Activated T-cell treated with anti-CD3 and anti-CD28 coated beads for 24 hours (primary cell): Measurements from ENCODE around the gene TAS1R3.
A peak's percentile ranks its signal among the peaks of the same experiment; 100 is the strongest.

Experiments used
- DNase-seq: peaks from one replicate; pipeline ENCODE4 v3.0.0-alpha.2; 2020; ENCODE audit warnings: low read depth

TAS1R3 gene

DNA sequence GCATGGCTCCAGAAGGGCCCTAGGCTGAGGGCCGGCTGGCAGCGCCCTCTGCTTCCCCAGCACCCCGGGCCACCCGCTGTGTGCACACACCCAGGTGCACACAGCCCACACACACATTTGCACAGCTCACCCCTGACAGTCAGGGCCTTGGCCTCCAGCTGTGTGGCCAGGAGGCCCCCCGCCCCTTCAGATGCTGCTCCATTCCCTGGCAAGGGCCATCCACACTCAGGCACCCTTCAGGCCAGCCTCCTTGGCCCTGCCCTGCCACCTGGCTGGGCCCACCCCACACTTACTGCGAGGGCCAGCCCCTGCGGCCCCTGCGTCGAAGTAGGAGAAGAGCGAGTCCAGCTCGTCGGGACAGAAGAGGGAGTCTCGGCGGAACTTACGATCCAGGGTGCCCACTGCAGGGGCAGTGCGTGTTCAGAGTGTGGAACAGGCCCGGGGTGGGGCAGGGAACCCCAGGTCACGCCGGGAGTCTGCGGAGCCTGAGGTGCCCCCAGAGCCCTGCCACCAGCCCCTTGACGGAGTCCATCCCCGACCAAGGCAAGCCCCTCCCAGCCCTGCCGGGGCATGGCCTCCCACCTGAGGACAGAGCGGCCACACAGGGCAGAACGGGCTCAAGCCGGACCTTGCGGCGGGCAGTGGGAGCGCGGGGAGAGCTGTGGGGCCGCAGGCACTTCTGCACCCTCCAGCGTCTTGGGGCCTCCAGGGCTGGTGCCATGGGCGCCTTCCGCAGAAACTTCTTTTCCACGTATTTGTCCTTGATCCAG, 35.7 kb upstream of the TAS1R3 start:
- no peak for DNase-seq

DNA sequence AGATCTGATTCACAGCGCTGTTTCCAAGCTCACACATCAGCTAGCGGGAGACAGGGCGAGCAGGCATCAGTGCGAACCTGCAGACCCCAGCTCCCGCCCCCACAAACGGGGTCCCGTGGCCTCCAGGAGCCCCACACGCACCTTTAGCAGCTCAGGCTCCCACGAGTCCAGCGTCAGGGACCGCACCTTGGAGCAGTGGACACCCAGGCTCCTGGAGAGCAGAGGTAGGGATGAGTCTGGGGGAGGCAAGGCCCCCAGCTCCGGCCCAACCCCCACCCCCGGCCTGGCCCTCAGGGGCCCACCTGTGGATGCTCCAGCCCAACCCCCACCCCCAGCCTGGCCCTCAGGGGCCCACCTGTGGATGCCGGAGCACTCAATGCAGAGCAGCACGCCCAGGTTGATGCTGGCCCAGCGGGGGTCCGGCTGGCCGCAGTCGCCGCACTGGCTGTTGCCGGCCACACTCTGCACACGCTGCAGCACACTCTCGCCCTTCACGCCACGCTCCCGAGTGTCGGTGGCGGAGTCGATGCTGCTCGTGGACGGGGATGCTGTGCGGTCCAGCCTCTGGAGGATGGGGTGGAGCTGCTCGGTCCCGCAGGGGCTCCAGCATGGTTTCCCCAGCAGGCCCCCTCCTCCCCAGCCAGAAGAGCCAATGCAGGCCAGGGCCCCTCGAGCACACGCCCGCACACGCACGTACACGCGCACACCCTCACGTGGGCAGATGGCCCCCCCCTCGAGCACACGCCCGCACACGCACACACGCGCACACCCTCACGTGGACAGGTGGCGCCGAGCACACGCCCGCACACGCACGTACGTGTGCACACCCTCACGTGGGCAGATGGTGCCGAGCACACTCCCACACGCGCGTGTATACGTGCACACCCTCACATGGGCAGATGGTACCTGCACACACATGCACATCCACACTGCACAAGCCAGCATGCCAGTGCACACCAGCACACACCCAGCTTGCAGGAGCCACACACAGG, 34.7 kb upstream of the TAS1R3 start:
- DNase-seq: no peak

DNA sequence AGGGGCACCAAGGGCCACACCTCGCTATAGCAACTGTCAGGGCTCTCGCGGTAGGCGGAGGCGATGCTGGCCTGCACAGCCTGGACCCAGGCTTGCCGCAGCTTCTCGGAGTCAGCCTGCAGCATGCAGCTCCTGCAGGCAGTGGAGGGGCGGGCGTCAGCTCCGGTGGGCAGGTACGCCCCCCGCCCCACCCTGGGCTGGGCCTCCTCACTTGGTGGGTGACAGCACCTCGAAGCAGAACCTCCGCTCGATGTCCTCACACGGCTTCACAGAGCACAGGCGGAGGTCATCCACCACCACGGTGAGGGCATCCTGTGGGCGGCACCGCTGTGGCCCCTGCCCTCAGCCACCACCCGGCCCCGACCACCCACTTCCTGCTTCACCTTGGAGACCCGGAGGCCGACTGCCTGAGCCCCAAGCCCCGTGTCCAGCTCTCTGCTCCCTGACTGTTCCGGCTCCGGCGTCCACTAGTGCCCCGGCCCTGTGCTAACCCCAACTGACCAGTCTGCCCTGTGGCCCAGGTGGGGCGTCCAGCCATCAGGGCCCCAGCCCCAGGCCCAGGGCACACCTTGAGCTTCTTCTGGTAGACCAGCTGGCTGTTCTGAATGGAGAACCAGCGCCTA, 33.2 kb upstream of the TAS1R3 start:
- no peak for DNase-seq

DNA sequence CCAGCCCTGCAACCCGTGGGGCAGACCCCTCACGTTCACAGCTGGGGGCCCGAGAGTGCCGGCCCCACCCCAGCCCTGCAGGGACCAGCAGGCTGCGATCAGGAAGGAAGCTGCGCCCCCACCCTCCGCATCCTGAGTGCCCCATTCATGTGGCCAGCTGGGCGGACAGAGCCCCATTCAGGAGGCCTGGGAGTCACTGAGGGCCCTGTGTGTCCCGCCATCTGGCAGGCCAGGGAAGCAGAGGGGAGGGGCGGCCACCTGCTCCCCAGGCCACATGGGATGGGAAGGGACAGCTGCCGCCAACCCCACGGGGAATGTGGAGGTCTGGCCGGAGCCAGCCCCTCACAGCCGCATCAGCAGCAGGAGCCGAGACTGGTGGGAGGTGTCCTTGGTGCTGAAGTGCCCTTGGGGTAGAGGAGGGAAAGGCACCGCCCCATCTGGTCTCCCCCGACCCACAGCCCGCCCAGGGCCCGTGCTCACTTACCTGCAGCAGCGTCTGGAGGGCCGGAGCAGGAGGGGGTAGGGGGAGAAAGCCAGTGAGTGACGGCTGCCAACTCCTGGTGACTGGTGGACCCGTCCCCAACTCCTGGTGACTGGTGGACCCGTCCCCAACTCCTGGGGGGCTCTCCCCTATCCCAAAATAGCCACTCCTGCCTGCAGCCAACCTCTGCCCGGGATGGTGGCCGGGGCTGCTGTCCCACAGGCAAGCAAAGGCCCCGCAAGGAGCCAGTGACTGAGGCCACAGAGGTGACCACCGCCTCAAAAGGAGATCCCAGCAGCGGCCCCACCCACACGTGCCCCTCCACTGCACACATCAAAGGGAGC, 32.0 kb upstream of the TAS1R3 start:
- DNase-seq: no peak

DNA sequence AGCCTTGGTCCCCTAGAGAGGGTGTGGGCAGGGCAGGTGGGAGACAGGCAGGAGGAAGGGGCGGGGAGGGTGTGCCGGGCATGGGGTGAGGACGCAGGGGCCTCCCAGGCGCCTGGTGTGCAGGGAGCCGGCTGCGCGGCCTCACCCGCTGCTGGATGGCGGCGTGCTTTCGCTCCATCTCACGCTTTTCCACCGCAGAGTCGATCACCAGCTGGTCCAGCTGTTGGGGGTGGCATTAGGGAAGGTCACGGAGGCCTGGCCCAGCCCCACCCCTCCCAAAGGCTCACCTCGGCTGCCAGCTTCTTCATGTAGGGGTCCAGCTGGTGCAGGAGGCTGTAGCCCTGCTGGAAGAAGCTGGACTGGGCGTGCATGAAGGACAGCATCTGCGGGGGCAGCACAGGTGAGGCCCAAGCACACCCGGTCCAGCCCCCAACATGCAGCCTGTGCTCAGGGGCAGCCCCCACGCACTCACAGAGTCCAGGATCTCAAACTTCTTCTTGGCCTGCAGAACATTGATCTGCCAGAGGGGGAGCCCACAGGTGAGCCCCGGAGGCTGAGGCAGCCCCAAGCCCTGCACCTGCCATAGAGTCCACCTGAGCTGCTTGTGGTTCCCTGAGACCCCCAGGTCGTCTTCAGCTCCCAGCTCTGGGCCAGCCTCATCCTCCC, 31.3 kb upstream of the TAS1R3 start:
- no peak for DNase-seq

DNA sequence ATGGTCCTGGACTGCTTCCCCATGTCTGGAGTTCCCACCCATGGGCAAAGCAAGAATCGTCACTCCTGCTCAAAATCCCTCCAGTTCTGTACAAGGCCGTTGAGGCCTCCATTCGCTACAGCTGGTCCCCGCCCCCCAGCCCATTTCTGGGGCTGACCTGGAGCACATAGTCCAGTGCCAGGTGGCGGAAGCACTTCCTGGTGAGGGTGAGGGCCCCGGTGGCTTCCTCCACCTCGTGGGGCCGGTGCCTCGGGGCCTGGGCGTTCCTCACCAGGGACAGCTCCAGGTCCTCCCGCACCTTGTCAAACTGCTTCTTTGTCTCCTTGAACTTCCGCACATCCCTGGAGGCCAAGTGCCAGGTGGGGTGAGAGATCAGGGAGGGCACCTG, 30.7 kb upstream of the TAS1R3 start:
- no peak for DNase-seq

DNA sequence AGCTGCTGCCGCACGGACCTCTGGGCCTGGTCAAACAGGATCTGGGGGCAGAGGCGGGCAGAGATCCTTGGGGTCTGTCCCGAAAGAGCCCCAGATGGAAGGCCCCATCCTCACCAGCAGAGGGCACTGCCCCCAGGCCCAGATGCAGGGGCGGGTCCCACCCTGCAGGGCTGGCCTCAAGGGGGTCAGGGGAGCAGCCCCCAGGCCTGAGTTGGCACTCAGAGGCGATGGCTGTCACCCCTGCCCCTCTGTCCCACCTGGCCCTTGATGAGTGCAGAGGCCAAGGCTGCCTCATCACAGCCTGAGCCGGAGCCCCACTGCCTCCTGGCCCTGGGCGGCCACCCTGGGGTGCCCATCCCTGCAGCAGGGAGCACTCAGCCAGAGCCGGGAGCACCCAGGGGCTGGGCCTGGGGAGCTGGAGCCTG, 29.1 kb upstream of the TAS1R3 start:
- DNase-seq: no peak

DNA sequence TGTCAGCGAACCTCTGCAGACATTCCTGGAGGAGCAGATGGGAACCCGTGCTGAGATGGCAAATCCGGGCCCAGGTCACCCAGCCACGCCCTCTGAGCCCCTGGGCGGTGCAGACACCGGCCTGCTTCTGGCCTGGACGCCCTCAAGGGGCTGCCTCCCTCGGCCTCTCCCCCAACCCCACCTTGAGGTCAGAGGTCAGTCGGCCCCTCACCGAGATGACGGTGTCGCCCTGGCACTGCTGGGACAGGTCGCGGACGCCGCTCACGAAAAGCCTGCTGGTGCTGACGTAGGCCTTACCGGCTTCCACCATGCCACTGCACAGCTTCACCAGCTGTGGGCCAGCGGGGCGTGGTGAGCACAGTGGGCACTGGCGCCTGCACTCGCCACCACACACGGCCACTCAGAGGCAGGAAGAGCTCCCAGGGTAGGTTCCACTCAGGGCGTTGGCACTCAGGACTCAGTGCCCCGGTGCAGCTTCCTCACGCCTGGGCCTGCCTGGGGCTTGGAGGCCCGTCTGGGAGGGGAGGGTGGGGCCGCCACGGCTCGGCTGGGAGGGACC, 28.1 kb upstream of the TAS1R3 start:
- no peak for DNase-seq

DNA sequence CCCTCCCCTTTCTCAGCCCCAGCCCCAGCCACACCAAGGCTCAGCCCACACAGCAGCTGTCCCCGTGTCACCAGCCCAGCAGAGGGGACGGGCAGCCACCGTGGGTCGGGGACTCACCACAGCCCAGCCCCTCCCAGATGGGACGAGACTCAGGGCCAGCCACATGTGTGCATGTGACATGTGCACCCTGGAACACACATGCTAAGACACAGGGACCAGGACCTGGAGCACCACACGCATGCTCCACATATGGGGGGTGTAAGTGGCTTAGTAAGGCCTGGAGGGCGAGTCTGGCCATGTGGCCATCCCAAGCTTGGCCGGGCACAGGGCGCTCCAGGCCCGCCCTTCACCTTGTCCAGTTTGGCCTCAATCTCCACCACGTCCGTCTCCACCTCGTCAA, 27.3 kb upstream of the TAS1R3 start:
- no peak for DNase-seq

DNA sequence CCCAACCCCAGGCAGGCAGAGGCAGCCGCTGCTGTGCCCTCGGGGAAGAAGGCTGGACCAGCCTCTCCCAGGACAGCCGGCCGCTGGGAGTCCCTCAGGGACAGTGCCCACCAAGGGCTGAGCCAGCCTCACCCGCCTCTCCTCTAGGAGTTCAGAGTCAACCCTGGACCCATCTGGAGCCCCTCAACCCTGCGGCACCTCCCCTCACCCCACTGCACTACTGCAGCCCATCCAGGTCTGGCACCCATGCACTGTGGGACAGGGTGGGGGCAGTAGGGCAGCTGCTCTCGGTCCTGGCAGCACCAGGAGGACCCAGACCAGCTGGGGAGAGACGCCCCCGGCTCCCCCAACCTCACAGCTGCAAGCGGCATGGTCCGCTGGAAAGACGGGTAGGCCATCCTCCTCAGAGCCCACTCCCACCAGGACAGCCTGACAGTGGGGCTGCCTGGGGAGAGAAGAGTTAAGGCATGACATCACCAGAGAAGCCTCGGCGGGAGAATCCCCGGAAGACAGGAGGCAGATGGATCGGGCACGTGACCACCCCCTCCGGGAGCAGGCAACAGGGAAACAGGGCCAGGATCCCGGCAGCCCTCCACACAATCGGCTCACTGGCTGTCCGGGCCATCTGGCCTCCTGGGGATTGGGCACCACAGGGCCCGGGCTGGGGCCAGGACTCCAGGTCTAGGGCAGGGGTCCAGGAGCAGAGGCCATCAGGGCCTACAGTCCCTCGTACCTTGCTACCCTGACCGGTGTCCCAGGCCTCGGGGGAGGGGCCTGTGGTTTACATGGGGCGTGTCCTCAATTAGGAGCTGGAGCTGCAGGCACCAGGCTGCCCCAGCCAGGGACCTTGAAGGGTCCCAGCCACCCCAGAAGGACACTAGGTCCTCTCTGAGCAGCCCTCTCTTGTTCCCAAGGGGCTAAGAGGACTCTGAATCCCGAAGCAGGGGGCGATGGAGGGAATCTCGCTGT, 26.5 kb upstream of the TAS1R3 start:
- DNase-seq: no peak

DNA sequence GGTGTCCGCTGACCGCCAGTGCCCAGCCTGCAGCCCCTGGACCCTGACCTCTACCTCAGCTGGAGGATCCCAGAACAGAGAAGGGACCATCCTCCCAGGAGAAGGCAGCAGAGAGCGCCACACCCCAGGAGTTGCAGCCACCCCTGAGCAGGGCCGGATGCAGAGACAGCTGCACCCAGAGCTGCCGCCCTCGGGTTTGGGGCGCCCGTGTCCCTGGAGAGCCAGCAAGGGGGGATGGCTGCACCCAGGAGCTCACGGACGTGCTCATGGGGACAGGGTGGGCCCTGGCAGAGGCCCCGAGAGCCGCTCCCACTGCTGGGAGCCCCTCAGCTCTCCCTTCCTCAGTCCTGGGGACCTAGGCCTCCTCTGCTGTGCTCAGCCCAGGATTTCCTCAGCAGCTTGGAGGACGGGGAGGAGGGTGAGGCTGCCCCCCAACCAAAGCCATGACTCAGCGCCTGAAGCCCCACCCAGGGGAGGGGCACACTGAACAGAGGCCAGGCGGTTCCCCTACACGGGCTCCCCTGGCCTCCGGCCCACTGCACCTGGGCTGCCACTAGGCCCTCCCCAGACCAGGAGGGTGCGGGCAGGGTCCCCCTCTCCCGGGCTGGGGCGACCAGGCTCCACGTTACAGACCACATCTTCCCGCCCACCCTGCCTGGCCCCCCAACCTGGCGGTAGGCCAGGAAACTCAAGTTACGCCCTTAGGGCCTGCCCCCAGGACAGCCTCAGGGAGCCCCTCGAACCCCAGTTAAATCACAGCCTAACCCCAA, 25.6 kb upstream of the TAS1R3 start:
- DNase-seq: peak; percentile 56

DNA sequence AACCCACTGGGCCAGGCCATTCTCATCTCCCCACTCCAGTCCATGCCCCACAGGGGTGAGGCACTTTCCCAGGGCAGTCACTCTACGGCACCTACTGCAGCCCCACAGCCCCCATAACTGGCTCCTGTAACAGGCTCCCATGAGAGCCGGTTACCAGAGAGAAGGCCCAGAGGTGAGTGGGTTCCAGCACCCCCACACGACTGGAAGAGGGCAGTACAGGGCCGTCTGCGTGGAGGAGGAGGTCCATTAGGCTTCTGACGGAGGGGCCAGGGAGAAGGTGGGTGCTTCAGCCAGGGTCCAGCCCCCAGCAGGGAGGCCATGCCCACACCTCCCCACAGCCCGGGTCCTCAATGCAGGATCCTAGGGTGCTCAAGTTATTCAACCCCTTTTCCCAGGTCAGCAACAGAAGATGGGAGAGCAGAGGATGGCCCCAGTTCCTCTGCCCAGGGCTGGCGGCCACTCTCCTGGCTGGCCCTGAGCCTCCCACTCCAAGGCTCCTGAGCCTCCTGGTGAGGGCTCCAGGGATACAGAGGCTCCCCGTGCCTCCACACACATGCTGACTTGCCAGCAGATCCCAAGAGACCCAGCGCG, 24.9 kb upstream of the TAS1R3 start:
- no peak for DNase-seq

DNA sequence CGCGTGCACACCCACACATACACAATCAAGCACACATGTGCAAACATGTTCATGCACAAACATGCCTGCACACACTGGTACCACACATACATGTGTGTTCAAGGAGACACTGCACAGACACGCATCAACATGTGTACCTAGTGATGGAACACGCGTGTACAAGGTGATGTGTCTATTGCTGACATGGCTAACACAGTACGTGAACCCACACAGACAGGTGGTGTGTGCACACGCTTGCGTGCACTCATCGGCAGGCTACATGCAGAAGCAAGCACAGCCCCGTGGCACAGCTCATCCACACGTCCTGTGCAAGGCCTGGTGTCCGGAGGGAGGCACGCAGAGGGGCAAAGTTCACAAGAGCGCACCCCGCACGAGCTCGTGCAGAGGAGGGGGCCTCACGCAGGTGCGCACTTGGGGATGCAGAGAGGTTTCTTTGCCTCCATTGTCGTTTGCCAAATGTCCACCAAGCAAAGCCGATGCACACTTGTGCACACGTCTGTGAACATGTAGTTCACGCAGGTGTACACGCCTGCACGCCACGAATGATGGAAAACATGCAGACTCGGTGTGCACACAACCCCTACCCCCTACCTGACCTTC, 24.3 kb upstream of the TAS1R3 start:
- no peak for DNase-seq

DNA sequence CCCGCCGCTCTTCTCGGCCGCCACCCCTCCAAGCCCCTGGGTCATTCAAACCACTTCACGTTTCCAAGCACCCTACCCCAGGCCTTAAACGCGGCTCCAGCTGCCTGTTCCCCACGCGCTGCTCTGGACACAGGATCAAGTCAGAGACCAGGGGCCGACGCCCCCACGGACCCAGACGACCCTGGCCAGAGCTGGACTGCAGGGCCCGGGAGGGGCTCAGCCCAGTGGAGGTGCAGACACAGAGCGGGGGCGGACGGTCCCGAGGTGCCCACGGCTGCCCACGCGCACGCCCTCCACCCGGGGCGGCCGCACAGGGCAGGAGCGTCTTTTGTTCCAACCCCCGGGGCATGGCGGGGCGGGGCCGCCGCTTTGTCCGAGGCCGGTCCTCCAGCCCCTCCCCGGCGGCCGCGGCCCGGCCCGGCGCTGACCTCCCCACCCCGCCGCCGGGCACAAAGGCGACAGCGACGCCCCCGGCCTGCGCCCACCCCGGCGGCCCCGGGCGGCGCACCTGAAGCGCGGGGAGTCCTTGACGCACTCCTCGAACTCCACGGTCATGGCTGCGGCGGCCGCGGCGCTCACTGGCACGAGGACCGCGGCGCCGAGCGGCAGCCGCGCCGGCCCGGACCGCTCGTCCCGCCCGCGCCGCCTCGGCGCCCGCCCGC, 23.7 kb upstream of the TAS1R3 start:
- DNase-seq: no peak

DNA sequence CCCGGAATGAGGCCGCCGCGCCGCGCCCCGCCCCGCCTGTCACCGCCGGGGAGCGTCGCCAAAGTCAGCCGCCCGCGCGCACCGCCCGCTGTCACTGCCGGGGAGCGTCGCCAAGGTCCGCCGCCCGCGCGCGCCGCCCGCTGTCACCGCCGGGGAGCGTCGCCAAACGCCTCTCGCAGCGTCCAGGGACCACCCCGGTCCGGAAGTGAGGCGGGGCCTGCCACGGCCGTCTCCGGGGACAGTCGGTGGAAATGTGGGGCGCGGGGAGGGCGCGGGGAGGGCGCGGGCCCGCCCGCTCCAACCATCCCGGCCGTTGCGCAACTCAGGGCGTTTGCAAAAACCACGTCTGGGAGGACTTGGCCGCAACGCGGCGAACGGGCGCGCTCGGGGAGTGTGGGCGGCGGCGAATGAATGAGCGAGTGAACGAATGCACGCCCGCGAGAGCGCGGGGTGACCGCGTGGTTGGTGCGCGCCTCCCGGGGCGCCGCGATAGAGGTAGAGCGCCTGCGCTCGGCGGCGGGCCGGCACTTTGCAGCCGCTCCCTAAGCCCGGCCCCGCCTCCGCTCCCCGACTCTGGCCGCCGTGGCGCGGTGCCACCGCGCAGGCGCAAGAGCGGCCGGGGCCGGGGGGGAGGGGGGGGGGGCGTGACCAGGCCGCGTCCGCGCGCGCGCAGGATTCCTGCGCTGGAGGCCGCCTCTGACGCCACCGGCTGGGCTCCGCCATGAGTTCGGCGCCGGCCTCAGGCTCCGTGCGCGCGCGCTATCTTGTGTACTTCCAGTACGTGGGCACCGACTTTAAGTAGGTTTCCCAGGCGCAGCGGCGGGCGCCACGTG, 22.9 kb upstream of the TAS1R3 start, which contains the start of the genes ACAP3 and PUSL1:
ACAP3 (minus strand) TSS at position 8 of the 833 bp plus-strand sequence. CDS start 115 bp downstream, outside the sequence.
PUSL1 (plus strand) TSS at position 675 of the 833 bp plus-strand sequence; CDS start at position 722, 47 bp downstream.
- DNase-seq: peak; percentile 83

DNA sequence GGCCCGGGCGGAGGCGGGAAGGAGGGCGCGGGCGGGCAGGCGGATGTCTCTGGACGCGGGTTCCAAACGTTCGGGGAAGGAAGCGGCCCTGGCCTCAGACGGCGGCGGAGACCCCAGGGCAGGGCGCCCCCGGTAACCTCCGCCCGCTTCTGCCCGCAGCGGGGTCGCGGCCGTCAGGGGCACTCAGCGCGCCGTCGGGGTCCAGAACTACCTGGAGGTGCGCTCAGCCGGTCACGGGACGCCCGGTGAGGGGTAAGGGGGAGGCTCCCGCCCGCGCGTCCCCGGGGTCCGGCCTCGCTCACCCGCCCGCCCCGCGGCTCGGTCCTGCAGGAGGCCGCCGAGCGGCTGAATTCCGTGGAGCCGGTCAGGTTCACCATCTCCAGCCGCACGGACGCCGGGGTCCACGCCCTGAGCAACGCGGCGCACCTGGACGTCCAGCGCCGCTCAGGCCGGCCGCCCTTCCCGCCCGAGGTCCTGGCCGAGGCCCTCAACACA, 22.3 kb upstream of the TAS1R3 start:
- DNase-seq: no peak
